ENCODE data around the gene ELL2.

DNA sequence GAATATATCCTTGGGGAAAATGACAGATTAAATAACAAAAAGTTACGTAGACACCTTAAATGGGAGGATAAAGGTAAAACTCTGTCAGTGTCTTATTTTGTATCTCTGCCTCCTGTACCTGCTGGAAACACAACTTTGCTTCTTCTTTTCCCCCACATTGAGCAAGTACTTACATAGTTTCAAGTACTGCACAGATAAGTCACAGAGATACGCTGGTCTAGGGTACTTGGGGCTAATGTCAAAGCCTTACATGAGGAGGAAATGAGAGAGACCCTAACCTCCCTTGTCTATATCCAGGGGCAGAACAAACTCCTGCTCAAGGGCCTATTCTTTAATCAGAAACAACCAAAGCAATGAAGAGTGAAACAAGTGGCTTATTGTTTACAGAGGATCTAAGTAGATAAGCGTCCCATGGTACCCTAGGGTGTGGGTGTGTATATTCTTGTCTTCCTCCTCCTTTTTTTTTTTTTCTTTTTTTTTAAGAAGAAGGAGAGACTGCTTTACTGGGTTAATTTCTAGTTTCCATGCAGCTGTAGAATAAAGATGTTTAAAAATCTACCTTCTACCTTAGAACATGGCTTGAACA lies 43.1 kb downstream of the ELL2 start:
- TF ChIP-seq, protein P1, sequence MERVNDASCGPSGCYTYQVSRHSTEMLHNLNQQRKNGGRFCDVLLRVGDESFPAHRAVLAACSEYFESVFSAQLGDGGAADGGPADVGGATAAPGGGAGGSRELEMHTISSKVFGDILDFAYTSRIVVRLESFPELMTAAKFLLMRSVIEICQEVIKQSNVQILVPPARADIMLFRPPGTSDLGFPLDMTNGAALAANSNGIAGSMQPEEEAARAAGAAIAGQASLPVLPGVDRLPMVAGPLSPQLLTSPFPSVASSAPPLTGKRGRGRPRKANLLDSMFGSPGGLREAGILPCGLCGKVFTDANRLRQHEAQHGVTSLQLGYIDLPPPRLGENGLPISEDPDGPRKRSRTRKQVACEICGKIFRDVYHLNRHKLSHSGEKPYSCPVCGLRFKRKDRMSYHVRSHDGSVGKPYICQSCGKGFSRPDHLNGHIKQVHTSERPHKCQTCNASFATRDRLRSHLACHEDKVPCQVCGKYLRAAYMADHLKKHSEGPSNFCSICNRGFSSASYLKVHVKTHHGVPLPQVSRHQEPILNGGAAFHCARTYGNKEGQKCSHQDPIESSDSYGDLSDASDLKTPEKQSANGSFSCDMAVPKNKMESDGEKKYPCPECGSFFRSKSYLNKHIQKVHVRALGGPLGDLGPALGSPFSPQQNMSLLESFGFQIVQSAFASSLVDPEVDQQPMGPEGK (CRISPR knock-in tag; IDR thresholded peaks at IDR 0.05; ENCODE audit: borderline replicate concordance): no peak
- TF ChIP-seq, protein P2, sequence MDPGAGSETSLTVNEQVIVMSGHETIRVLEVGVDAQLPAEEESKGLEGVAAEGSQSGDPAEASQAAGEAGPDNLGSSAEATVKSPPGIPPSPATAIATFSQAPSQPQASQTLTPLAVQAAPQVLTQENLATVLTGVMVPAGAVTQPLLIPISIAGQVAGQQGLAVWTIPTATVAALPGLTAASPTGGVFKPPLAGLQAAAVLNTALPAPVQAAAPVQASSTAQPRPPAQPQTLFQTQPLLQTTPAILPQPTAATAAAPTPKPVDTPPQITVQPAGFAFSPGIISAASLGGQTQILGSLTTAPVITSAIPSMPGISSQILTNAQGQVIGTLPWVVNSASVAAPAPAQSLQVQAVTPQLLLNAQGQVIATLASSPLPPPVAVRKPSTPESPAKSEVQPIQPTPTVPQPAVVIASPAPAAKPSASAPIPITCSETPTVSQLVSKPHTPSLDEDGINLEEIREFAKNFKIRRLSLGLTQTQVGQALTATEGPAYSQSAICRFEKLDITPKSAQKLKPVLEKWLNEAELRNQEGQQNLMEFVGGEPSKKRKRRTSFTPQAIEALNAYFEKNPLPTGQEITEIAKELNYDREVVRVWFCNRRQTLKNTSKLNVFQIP (CRISPR knock-in tag; IDR thresholded peaks at IDR 0.05; ENCODE audit: borderline replicate concordance, low read depth): no peak
- no peak for TF ChIP-seq ZC3H10 (CRISPR knock-in tag; IDR thresholded peaks at IDR 0.05)
- TF ChIP-seq ZFP30 (CRISPR knock-in tag; IDR thresholded peaks at IDR 0.05): no peak
- no peak for TF ChIP-seq ZFP3 (CRISPR knock-in tag; IDR thresholded peaks at IDR 0.05)
- TF ChIP-seq TCF4 (CRISPR knock-in tag; IDR thresholded peaks at IDR 0.05; ENCODE audit: borderline replicate concordance): no peak
- TF ChIP-seq PPARA (CRISPR knock-in tag; IDR thresholded peaks at IDR 0.05; ENCODE audit: borderline replicate concordance): no peak
- TF ChIP-seq ISL1 (CRISPR knock-in tag; IDR thresholded peaks at IDR 0.05): no peak
- no peak for TF ChIP-seq ARNTL (CRISPR knock-in tag; IDR thresholded peaks at IDR 0.05; ENCODE audit: borderline replicate concordance, low read depth)
- TF ChIP-seq RARB (CRISPR knock-in tag; IDR thresholded peaks at IDR 0.05): no peak
- TF ChIP-seq, protein P3, sequence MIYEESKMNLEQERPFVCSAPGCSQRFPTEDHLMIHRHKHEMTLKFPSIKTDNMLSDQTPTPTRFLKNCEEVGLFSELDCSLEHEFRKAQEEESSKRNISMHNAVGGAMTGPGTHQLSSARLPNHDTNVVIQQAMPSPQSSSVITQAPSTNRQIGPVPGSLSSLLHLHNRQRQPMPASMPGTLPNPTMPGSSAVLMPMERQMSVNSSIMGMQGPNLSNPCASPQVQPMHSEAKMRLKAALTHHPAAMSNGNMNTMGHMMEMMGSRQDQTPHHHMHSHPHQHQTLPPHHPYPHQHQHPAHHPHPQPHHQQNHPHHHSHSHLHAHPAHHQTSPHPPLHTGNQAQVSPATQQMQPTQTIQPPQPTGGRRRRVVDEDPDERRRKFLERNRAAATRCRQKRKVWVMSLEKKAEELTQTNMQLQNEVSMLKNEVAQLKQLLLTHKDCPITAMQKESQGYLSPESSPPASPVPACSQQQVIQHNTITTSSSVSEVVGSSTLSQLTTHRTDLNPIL (CRISPR knock-in tag; IDR thresholded peaks at IDR 0.05; ENCODE audit: low read depth): no peak
- no peak for TF ChIP-seq ZNF8 (CRISPR knock-in tag; IDR thresholded peaks at IDR 0.05)
- no peak for TF ChIP-seq ESRRG (CRISPR knock-in tag; IDR thresholded peaks at IDR 0.05)
